BLaER1 treated with 17β-estradiol and CSF1 and Interleukin-3, amounts not matched to agents 10 nM and 100 nM (cell line): ENCODE data around the gene ZFYVE28.

Experiments used
- H3K27ac ChIP-seq, 11 experiments: shearing (Covaris generic); formaldehyde crosslinking; 2 replicates each; pipeline ENCODE4 v1.8.1; 2022
- H3K27me3 ChIP-seq, 11 experiments: shearing (Covaris generic); formaldehyde crosslinking; 2 replicates each; pipeline ENCODE4 v1.8.1; 2022
- H3K36me3 ChIP-seq, 11 experiments: shearing (Covaris generic); formaldehyde crosslinking; 2 replicates each; pipeline ENCODE4 v1.8.1; 2022
- H3K4me1 ChIP-seq, 10 experiments: shearing (Covaris generic); formaldehyde crosslinking; 2 replicates each; pipeline ENCODE4 v1.8.1; 2022
- H3K4me2 ChIP-seq, 11 experiments: shearing (Covaris generic); formaldehyde crosslinking; 2 replicates each; pipeline ENCODE4 v1.8.1; 2022
- H3K4me3 ChIP-seq, 10 experiments: shearing (Covaris generic); formaldehyde crosslinking; 2 replicates each; pipeline ENCODE4 v1.8.1; 2022
- H3K9ac ChIP-seq, 11 experiments: shearing (Covaris generic); formaldehyde crosslinking; 2 replicates each; pipeline ENCODE4 v1.8.1; 2022
- H3K9me3 ChIP-seq, 11 experiments: shearing (Covaris generic); formaldehyde crosslinking; replicated peaks in 1 of 11; 2 replicates each; pipeline ENCODE4 v1.8.1; 2022
- H4K20me1 ChIP-seq, 11 experiments: shearing (Covaris generic); formaldehyde crosslinking; 2 replicates each; pipeline ENCODE4 v1.8.1; 2022
- Cebpa-rat ChIP-seq, 11 experiments: shearing (Covaris generic); IDR thresholded peaks; 2 replicates each; pipeline ENCODE4 v1.8.1; 2022

Gene ZFYVE28

GRCh38 chr4:2253160-2254084, 165.0 kb downstream of the ZFYVE28 start:
- no peak for TF ChIP-seq Cebpa-rat (IDR thresholded peaks at IDR 0.05)
- Histone ChIP-seq H3K4me3 (no peak overlapping the region), H3K27ac (no peak overlapping the region), H3K9me3 (no peaks in the 10 kb centered on the region), H3K36me3 (peaks cover 36 to 97% (median 72%) of the 10 kb centered on the region in 11 experiments), H3K4me2 (no peak overlapping the region), H3K4me1 (peaks cover 25 to 32% (median 28%) of the 10 kb centered on the region in 10 experiments), H3K9ac (peak overlapping the region in 2 of 11 experiments; percentile 30 to 33; a peak in 3 of 22 replicates), H4K20me1 (peaks cover 51 to 98% (median 77%) of the 10 kb centered on the region in 11 experiments), H3K27me3 (no peaks in the 10 kb centered on the region)

DNA sequence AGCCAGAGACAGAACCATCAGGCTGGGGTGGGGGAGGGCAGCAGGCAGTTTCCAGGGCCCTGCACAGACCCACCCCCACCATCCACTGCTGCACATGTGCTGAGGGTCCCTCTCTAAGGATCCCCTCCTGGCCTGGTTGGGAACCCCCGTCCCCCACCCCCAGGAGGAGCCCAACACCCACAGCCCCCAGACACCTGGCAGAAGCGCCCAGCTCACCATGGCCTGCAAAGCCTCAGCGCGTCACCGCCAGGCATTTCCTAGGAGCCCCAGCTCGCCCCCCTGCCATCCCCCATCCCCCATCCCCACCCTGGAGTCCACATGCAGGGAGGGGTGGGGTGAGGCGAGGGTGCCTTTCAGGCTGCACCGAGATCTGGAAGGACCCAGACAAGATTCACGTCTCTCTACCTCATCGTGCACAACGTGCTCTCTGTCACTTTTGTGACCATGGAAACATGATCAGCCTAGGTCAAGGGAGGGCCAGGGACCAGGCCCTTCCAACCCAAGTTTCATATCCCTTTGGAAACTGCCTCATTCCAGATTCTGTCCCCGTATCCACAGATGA, 165.8 kb downstream of the ZFYVE28 start:
- Histone ChIP-seq H3K4me2 (no peak overlapping the region), H3K9me3 (no peaks in the 10 kb centered on the region), H3K36me3 (peaks cover 36 to 97% (median 73%) of the 10 kb centered on the region in 11 experiments), H3K27ac (no peak overlapping the region), H3K27me3 (no peaks in the 10 kb centered on the region), H3K9ac (peak overlapping the region in 2 of 11 experiments; percentile 30 to 34; a peak in 2 of 22 replicates), H3K4me1 (peaks cover 17 to 24% (median 20%) of the 10 kb centered on the region in 10 experiments), H3K4me3 (no peak overlapping the region), H4K20me1 (peaks cover 43 to 98% (median 69%) of the 10 kb centered on the region in 11 experiments; a peak in 21 of 22 replicates)
- TF ChIP-seq Cebpa-rat (IDR thresholded peaks at IDR 0.05): no peak

- Histone ChIP-seq H3K27me3 (no peaks in the 10 kb centered on the region), H3K4me2 (no peak overlapping the region), H3K36me3 (peaks cover 36 to 98% (median 76%) of the 10 kb centered on the region in 11 experiments), H3K9ac (peak overlapping the region in 1 of 11 experiments; percentile 34; a peak in 1 of 22 replicates), H3K4me3 (no peak overlapping the region), H4K20me1 (peaks cover 37 to 97% (median 62%) of the 10 kb centered on the region in 11 experiments; a peak in 20 of 22 replicates), H3K27ac (no peak overlapping the region), H3K4me1 (peaks cover 11 to 18% (median 14%) of the 10 kb centered on the region in 10 experiments), H3K9me3 (no peaks in the 10 kb centered on the region)
- no peak for TF ChIP-seq Cebpa-rat (IDR thresholded peaks at IDR 0.05)
Measured at GRCh38 chr4:2251795-2252529, 166.5 kb downstream of the ZFYVE28 start.

DNA sequence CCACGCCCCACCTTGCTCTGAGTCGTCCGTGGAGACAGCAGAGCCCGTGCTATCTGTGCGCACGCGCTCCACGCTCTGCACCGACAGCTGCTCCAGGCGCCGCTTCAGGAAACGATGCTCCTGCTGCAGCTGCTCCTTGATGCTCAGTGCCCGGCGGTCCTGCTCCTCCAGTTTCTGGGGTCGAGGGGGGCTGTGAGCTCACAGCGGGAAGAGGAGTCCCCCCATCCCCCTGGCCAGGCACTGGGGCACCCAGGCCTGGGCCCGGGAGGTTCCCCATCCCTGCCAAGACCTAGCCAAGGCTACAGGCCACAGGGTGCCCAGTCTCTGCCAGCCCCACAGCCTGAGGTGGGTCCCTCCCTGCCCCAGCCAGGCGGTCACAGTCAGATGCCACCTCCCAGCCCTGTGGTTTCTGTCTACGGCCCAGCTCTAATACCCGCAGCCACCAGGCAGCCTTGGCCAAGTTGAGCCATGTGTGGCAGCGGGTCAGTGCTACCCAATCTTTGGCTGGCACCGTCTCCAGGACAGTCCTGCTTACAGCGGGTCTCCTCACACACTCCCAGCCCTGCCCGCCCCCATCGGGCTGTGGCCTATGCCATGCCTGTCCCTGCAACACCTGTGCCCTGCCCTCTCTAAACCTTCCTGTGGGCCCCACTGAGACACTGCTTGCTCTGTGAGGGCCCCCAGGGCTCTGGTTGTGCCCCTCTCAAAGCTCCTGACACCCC, 167.2 kb downstream of the ZFYVE28 start:
- Histone ChIP-seq H3K27ac (no peak overlapping the region), H3K36me3 (peaks cover 36 to 93% (median 76%) of the 10 kb centered on the region in 11 experiments), H3K4me2 (no peak overlapping the region), H3K9me3 (no peaks in the 10 kb centered on the region), H3K4me1 (peaks cover 4 to 18% (median 12%) of the 10 kb centered on the region in 10 experiments), H4K20me1 (peaks cover 30 to 97% (median 55%) of the 10 kb centered on the region in 11 experiments; a peak in 19 of 22 replicates), H3K9ac (no peak overlapping the region), H3K27me3 (no peaks in the 10 kb centered on the region), H3K4me3 (no peak overlapping the region)
- TF ChIP-seq Cebpa-rat (IDR thresholded peaks at IDR 0.05): no peak

DNA sequence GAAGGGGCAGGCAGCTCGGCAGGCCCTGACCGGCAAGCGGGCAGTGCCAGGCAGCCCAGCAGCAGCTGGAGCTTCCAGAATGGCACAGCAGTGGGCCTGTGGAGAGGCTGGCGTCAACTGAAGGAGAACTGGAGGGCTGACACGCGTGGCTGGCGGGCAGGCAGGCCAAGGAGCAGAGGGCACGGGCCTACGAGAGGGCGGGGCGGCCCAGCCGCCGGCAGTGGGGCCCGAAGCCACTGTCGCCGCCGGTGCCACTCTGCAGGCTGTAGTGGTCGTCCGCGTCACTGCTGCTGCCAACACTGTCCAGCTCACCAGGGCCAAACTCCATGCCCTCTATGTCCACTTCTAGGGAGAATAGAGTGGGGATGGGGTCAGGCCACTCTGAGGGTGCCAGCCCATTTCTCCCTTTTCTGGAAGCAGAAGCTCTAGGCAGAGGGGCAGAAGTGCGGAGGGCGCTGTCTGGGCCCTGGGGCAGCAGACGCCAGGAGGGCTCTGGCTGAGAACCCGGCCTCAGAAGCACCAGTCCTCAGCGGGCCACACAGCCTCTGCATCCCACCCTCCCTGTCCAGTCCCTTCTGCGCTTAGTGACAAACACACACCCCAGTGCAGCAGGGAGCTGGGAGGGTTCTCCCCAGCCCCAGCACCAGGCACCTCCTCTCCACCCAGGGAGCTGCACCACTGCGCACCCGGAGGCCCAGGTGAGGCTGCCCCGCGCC, 167.9 kb downstream of the ZFYVE28 start:
- H3K9ac ChIP-seq: no peak overlapping the region
- peaks cover 4 to 18% (median 14%) of the 10 kb centered on the region in 10 experiments; a peak in 18 of 20 replicates for H3K4me1 ChIP-seq
- TF ChIP-seq Cebpa-rat (IDR thresholded peaks at IDR 0.05): no peak
- H3K36me3 ChIP-seq: peaks cover 36 to 86% (median 76%) of the 10 kb centered on the region in 11 experiments
- H4K20me1 ChIP-seq: peaks cover 23 to 91% (median 48%) of the 10 kb centered on the region in 11 experiments; a peak in 19 of 22 replicates
- H3K4me3 ChIP-seq: no peak overlapping the region
- H3K4me2 ChIP-seq: no peak overlapping the region
- no peaks in the 10 kb centered on the region for H3K9me3 ChIP-seq
- no peak overlapping the region for H3K27ac ChIP-seq
- no peaks in the 10 kb centered on the region for H3K27me3 ChIP-seq

DNA sequence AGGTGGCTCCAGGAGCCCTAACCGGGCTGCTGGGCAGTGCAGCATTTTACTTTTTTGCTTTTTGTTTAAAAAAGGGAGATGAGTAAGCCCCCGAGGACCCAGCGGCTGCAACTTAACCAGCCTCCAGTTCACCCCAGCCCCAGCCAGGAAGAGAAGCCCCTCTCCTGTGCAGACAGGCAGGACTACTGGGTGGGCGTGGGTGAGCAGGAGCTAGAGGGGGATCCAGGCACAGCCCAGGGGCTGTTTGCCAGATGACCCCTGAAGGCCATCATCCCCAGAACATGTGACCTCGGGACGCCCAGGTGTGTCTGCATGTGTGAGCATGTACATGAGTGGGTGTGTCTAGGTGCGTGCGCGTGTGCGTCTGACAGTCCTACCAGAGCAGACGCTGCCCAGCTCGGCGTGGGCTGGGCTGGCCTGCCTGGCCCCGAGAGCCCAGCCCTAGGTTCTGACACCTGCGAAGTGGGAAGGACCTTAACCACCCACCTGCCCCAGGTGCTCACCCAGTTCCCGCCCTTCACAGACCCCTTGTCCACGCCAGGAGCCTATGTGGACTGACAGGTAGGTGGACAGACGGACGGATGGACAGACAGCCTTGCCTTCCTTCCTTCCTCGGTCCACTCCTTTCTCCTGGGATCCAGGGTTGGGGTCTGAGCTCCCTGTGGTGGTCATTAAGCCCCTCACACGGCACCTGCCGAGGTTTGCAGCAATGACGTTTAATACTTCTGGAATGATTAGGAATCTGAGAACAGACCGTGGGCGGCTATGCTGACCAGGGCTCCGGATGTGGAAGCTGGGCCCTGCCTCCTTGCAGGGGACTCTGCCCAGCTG, 168.7 kb downstream of the ZFYVE28 start:
- peak overlapping the region in 2 of 11 experiments; percentile 10 to 39; a peak in 1 of 22 replicates for H3K9ac ChIP-seq
- no peaks in the 10 kb centered on the region for H3K9me3 ChIP-seq
- peaks cover 31 to 78% (median 68%) of the 10 kb centered on the region in 11 experiments for H3K36me3 ChIP-seq
- H3K4me2 ChIP-seq: no peak overlapping the region
- no peak overlapping the region for H3K27ac ChIP-seq
- H3K27me3 ChIP-seq: no peaks in the 10 kb centered on the region
- H3K4me1 ChIP-seq: peaks cover 12 to 26% (median 21%) of the 10 kb centered on the region in 10 experiments; a peak in 18 of 20 replicates
- H4K20me1 ChIP-seq: peaks cover 16 to 84% (median 40%) of the 10 kb centered on the region in 11 experiments; a peak in 18 of 22 replicates
- no peak for TF ChIP-seq Cebpa-rat (IDR thresholded peaks at IDR 0.05)
- H3K4me3 ChIP-seq: no peak overlapping the region

GRCh38 chr4:2248821-2249261, 169.6 kb downstream of the ZFYVE28 start:
- H3K27ac ChIP-seq: 0 out of 22 replicates have a peak overlapping the region, but pooled peaks of 1 of the 11 experiments have one; percentile 13
- no peak for TF ChIP-seq Cebpa-rat (IDR thresholded peaks at IDR 0.05)
- peaks cover 26 to 69% (median 59%) of the 10 kb centered on the region in 11 experiments; a peak in 21 of 22 replicates for H3K36me3 ChIP-seq
- H3K9me3 ChIP-seq: no peaks in the 10 kb centered on the region
- peaks cover 10 to 75% (median 31%) of the 10 kb centered on the region in 11 experiments; a peak in 17 of 22 replicates for H4K20me1 ChIP-seq
- H3K4me1 ChIP-seq: peaks cover 21 to 35% (median 29%) of the 10 kb centered on the region in 10 experiments
- H3K4me2 ChIP-seq: no peak overlapping the region
- H3K9ac ChIP-seq: peak overlapping the region in 4 of 11 experiments; percentile 5 to 39 (median 18); a peak in 3 of 22 replicates
- no peak overlapping the region for H3K4me3 ChIP-seq
- no peaks in the 10 kb centered on the region for H3K27me3 ChIP-seq
